ENCODE measurements around the gene RCHY1. TPM values are rescaled to one million over a fixed set of nuclear protein-coding genes. Genes with fewer than 3 reads are reported as not detected.

RCHY1 gene
- total RNA-seq, 1 experiment from 2014 or later, result 17.1 TPM

DNA sequence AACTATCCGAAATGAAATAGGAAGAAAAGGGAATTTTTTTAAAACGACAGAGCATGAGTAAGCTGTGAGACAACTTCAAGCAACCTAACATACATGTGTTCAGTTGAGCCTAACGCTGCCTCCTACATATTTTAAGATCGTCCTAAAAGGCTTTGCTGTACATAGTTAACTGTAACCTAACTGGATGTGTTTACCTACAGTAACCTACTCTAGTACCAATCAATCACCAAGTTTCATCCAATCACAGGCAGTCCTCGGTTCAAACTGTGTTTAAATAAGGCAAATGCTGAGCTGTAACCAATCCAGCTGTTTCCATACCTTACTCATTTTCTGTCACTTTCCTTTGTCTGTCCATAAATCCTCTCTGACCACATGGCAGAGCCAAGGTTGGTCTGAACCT lies 17.1 kb downstream of the RCHY1 start:
- ChIA-PET CTCF (no interaction called here), POLR2A (no interaction called here)
- Histone ChIP-seq H3K4me3 (ENCODE audit: low read depth in 2 of 2, low read length in 2 of 2) (no peak overlapping the region), H3K4me1 (ENCODE audit: control insufficient read depth, insufficient read depth, low read length) (no peaks in the 10 kb centered on the region), H3K27ac (ENCODE audit: low read length) (no peak overlapping the region), H3K36me3 (ENCODE audit: control insufficient read depth, insufficient read depth, low read length) (peaks cover 1% of the 10 kb centered on the region; the same call in 1 of the 2 replicates), H3K27me3 (ENCODE audit: control insufficient read depth, insufficient read depth, low read length) (no peaks in the 10 kb centered on the region), H3K9me3 (ENCODE audit: control insufficient read depth, insufficient read depth, low read depth, low read length) (no peaks in the 10 kb centered on the region)
- in situ Hi-C loops (cut with HindIII; ENCODE audit: low pct_unique_long_range_greater_than_20kb, low sequenced_read_pairs), result no loop called here
- intact Hi-C loops (cut with micrococcal nuclease; ENCODE audit: unreplicated experiment), result no loop called here
- no peak for DNase-seq (ENCODE audit: low read depth, low spot score)
- no peak for ATAC-seq
- TF ChIP-seq, protein P1, sequence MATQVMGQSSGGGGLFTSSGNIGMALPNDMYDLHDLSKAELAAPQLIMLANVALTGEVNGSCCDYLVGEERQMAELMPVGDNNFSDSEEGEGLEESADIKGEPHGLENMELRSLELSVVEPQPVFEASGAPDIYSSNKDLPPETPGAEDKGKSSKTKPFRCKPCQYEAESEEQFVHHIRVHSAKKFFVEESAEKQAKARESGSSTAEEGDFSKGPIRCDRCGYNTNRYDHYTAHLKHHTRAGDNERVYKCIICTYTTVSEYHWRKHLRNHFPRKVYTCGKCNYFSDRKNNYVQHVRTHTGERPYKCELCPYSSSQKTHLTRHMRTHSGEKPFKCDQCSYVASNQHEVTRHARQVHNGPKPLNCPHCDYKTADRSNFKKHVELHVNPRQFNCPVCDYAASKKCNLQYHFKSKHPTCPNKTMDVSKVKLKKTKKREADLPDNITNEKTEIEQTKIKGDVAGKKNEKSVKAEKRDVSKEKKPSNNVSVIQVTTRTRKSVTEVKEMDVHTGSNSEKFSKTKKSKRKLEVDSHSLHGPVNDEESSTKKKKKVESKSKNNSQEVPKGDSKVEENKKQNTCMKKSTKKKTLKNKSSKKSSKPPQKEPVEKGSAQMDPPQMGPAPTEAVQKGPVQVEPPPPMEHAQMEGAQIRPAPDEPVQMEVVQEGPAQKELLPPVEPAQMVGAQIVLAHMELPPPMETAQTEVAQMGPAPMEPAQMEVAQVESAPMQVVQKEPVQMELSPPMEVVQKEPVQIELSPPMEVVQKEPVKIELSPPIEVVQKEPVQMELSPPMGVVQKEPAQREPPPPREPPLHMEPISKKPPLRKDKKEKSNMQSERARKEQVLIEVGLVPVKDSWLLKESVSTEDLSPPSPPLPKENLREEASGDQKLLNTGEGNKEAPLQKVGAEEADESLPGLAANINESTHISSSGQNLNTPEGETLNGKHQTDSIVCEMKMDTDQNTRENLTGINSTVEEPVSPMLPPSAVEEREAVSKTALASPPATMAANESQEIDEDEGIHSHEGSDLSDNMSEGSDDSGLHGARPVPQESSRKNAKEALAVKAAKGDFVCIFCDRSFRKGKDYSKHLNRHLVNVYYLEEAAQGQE (IDR thresholded peaks at IDR 0.05; ENCODE audit: insufficient read depth in 1 of 2, low read depth in 2 of 2, low read length in 1 of 2), result no peak
- TF ChIP-seq SIN3A (IDR thresholded peaks at IDR 0.05; ENCODE audit: borderline replicate concordance, insufficient read depth, low read depth, low read length), result no peak
- TF ChIP-seq CTCF (IDR thresholded peaks at IDR 0.05), result no peak
- BruUV-seq (replicated peaks), result no TSS peak

DNA sequence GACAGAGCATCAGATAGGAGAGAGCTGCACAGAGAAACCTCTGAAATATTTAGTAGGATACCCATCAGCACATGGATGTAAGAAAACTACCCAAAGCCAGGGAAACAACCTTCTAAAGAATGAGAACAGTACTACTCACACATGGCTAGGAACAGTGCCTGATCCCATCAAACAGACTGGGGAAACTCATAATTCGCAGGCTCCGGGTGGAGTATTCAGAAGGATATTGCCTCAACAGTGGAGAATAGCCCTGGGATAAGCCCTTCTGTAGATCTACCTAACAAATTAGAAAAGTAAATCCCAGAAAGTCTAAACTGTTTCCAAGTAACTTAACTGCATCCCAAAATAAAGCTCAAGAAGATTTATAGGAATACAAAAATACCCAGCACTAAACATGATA lies 17.8 kb downstream of the RCHY1 start:
- intact Hi-C loops (cut with micrococcal nuclease; ENCODE audit: unreplicated experiment), result no loop called here
- TF ChIP-seq POLR2AphosphoS5 (IDR thresholded peaks at IDR 0.05; ENCODE audit: low read depth, low read length) (no peak), CTCF (IDR thresholded peaks at IDR 0.05) (no peak), SIN3A (IDR thresholded peaks at IDR 0.05; ENCODE audit: borderline replicate concordance, insufficient read depth, low read depth, low read length) (no peak), TCF7L2 (IDR thresholded peaks at IDR 0.05; ENCODE audit: low read depth, low read length) (no peak)
- TF ChIP-seq, protein P1 (IDR thresholded peaks at IDR 0.05; ENCODE audit: insufficient read depth in 1 of 2, low read depth in 2 of 2, low read length in 1 of 2), result no peak
- POLR2A ChIA-PET, result no interaction called here
- Histone ChIP-seq H3K4me1 (ENCODE audit: control insufficient read depth, insufficient read depth, low read length) (no peaks in the 10 kb centered on the region), H3K36me3 (ENCODE audit: control insufficient read depth, insufficient read depth, low read length) (peaks cover 6% of the 10 kb centered on the region; the same call in 1 of the 2 replicates), H3K4me3 (ENCODE audit: low read depth in 2 of 2, low read length in 2 of 2) (no peak overlapping the region), H3K9me3 (ENCODE audit: control insufficient read depth, insufficient read depth, low read depth, low read length) (no peaks in the 10 kb centered on the region), H3K27ac (ENCODE audit: low read length) (no peak overlapping the region), H3K27me3 (ENCODE audit: control insufficient read depth, insufficient read depth, low read length) (no peaks in the 10 kb centered on the region)
- ATAC-seq, result no peak
- CTCF ChIA-PET, result no interaction called here
- no TSS peak for BruUV-seq (replicated peaks)
- in situ Hi-C loops (cut with HindIII; ENCODE audit: low pct_unique_long_range_greater_than_20kb, low sequenced_read_pairs), result no loop called here
- no peak for DNase-seq (ENCODE audit: low read depth, low spot score)

Data from Panc1 (cell line).